Upper lobe of left lung (tissue), 4 donors: ENCODE data around the gene GGTA1.

Experiments used
- CTCF ChIP-seq, 6 experiments: fragments of 450-650 bp in 4 of 6; fragments of 200-600 bp in 2 of 6; sonication (generic) in 2 of 6; IDR thresholded peaks; one replicate each; pipeline ENCODE4 v1.5.1; 2016 to 2019; ENCODE audit warnings: antibody characterized with exemption in 6 of 6
- POLR2A ChIP-seq, 4 donors: fragments of 450-650 bp; IDR thresholded peaks; one replicate each; pipeline ENCODE4 v1.5.1; 2016 to 2017; ENCODE audit warnings: antibody characterized with exemption in 4 of 4, mild to moderate bottlenecking in 2 of 4

DNA sequence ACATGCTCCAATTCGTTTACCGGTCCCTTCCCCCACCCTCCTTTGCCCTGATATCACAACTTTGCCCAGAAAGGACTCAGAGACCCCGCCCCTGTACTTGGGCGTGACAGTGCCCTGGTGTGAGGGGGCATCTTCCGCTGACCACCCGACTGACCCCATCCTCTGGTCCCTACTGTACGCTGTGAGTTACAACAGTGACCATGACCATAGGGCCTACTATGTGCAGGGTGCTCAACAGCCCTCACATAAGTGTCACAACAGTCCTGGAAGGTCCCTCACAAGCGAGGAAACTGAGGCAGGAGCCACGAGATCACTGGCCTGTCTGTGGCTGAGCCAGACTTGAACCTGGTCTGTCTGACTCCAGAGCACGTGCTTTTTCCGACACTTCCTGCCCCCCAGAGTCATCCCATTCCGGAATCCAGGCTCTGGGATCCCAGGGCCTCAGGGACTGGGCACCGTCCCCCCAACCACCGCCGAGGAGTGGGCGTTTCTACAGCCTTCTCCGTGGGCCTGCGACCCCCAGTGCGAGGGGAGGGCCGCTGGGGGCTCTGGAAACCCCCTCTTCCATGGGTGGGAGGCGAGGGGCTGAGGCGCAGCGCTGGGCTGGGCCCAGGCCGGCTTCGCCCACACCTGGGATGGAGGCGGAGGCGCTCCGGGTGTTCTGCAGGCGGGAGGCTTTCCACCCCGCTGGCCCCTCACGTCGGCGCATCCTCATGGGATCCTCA is 45.7 kb upstream of the GGTA1 start:
- TF ChIP-seq CTCF (IDR thresholded peaks at IDR 0.05) = no peak
- no peak for TF ChIP-seq POLR2A (IDR thresholded peaks at IDR 0.05)
